Spleen (tissue), 11 donors: Measurements from ENCODE around the gene KRT38. TPM values are rescaled to one million over a fixed set of nuclear protein-coding genes. Genes with fewer than 3 reads are reported as not detected.
"Not testable (repeated sequence)": the region's sequence is repeated elsewhere in the genome, so short reads cannot be mapped to it uniquely, and the experiment has no call there.

Experiments
- DNase-seq: peaks from one replicate; pipeline ENCODE4 v3.0.0-alpha.2; 2020
- H3K27ac ChIP-seq, 8 donors: fragments of 200-600 bp; sonication (generic) in 7 of 8; 1 replicate in 4 of 8; 2 replicates in 4 of 8; pipeline versions ENCODE4 v1.5.0 to v1.8.0; 2016 to 2021; ENCODE audit warnings: inconsistent platforms in 4 of 8, mild to moderate bottlenecking in 4 of 8, moderate library complexity in 1 of 8
- H3K27me3 ChIP-seq, 7 donors: fragments of 200-600 bp; sonication (generic) in 6 of 7; replicated peaks in 1 of 7; 1 replicate in 4 of 7; 2 replicates in 3 of 7; pipeline versions ENCODE4 v1.5.0 to v1.8.0; 2016 to 2021; ENCODE audit warnings: inconsistent platforms in 3 of 7, mild to moderate bottlenecking in 1 of 7
- H3K36me3 ChIP-seq, 6 donors: fragments of 200-600 bp; sonication (generic) in 5 of 6; 1 replicate in 4 of 6; 2 replicates in 2 of 6; pipeline versions ENCODE4 v1.5.0 to v1.8.0; 2016 to 2021; ENCODE audit warnings: inconsistent platforms in 2 of 6
- H3K4me1 ChIP-seq, 6 donors: fragments of 200-600 bp; sonication (generic) in 5 of 6; 1 replicate in 3 of 6; 2 replicates in 3 of 6; pipeline versions ENCODE4 v1.5.0 to v1.8.0; 2016 to 2021; ENCODE audit warnings: inconsistent platforms in 3 of 6
- H3K4me3 ChIP-seq, 8 donors: fragments of 200-600 bp; sonication (generic) in 7 of 8; 1 replicate in 4 of 8; 2 replicates in 4 of 8; pipeline versions ENCODE4 v1.5.0 to v1.8.0; 2016 to 2021; ENCODE audit warnings: inconsistent platforms in 4 of 8, mild to moderate bottlenecking in 4 of 8, moderate library complexity in 2 of 8
- H3K9me3 ChIP-seq, 8 donors: fragments of 200-600 bp; sonication (generic) in 7 of 8; 1 replicate in 4 of 8; 2 replicates in 4 of 8; pipeline versions ENCODE4 v1.5.0 to v1.8.0; 2016 to 2021; ENCODE audit warnings: inconsistent platforms in 4 of 8
- POLR2A ChIP-seq, 3 donors: fragments of 450-650 bp; IDR thresholded peaks; one replicate each; pipeline ENCODE4 v1.5.1; 2017; ENCODE audit warnings: antibody characterized with exemption in 3 of 3, mild to moderate bottlenecking in 1 of 3
- POLR2AphosphoS5 ChIP-seq, 3 donors: sonication (generic); formaldehyde crosslinking; IDR thresholded peaks; one replicate each; pipeline ENCODE4 v1.5.1; 2017; ENCODE audit warnings: antibody characterized with exemption in 3 of 3
- WGBS, 5 donors: extraction: QIAGEN DNeasy Blood & Tissue Kit in 3 of 5; methylation state at CpG; one replicate each; pipeline versions ENCODE4 v1.1.5 to v1.1.7; 2013 to 2018; 5-methylcytosine and 5-hydroxymethylcytosine counted together
- intact Hi-C: fragments of 100-400 bp; cut with DNase I; formaldehyde crosslinking; loops from one replicate; pipeline ENCODE4 v1.15.0; 2023; ENCODE audit warnings: low total_unique reads
- polyA plus RNA-seq, 3 donors: library from polyadenylated mRNA; stranded (reverse); fragments of 200-250 nt; gene quantifications; one replicate each; pipeline ENCODE4 v1.2.1, GENCODE V29; 2013
- total RNA-seq, 7 donors: library from RNA; depleted of rRNA in 3 of 7; stranded (reverse); fragments of >200 nt in 3 of 7; fragmentation: NEBNext Ultra II Directional in 4 of 7; extraction: Animal tissue kit (Norgen Biotek cat#: 25700) in 4 of 7; gene quantifications; one replicate each; pipeline versions ENCODE4 v1.1.0 to v1.2.1, GENCODE V29; 2016 to 2021
- TF ChIP-seq, protein P1 (sequence below), 11 experiments: fragments of 200-600 bp in 7 of 11; fragments of 450-650 bp in 4 of 11; sonication (generic) in 4 of 11; IDR thresholded peaks in 8 of 11; conservative IDR thresholded peaks in 3 of 11; 1 replicate in 7 of 11; 2 replicates in 4 of 11; pipeline versions ENCODE4 v1.4.0 to v1.8.0; 2016 to 2021; ENCODE audit warnings: antibody characterized with exemption in 11 of 11, inconsistent platforms in 4 of 11, mild to moderate bottlenecking in 1 of 11
- donor health status: healthy with polysubstance abuse.
- donor health status: DM: no; HTN: no; CAD: no; lungs with moderate emphysema.
- donor health status: DM: no; HTN: no; CAD: no.
- donor health status: Bipolar disorder and iron deficiency.
- donor health status: healthy.
- donor health status: DM: no; HTN: no; CAD: no.
- donor health status: DM: yes; HTN: yes; CAD: no.

Gene KRT38
- total and polyA plus RNA-seq, 10 donors: 0.26 to 0.39 TPM; not detected in 8

DNA sequence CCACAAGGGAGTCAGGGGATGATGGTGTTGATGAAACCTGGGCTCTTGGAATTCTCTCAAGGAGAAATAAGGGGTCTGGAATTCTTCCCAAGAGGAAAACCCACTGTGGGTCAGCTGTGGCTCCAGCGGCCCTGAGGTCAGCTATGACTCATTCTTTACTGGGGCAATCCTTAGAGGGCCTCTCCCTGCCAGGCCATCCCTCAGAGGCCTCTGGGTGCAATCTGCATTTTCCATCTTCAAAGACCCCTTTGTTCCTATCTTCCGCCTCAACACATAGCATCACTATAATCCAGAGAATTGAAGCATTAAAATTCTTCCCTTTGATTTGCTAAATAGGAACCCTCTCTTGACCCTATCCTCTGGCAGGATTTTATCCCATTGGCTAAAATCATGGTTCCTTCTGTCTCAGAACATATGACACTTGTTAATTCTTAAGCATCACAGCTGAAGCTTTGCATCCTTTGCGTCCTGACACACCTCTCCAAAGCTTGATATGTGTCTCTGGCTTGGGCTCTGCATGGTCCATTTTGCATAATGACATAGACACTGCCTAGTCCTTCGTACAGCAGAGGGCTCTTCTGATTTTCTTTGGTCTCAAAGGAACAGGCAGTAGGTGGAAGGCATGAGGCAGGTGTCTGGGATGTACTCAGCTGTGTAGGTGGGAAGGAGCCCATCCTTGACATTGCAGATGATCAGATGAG, 12.0 kb downstream of the KRT38 start:
- H3K27ac ChIP-seq: no peak overlapping the region
- H3K4me3 ChIP-seq: no peak overlapping the region
- intact Hi-C loops: no loop called here
- no peak for DNase-seq
- no peaks in the 10 kb centered on the region for H3K9me3 ChIP-seq
- H3K4me1 ChIP-seq: peaks cover 0 to 2% (median 0%) of the 10 kb centered on the region in 6 donors
- H3K36me3 ChIP-seq: no peaks in the 10 kb centered on the region
- TF ChIP-seq POLR2A (IDR thresholded peaks at IDR 0.05) (no peak), POLR2AphosphoS5 (IDR thresholded peaks at IDR 0.05) (no peak)
- TF ChIP-seq, protein P1, sequence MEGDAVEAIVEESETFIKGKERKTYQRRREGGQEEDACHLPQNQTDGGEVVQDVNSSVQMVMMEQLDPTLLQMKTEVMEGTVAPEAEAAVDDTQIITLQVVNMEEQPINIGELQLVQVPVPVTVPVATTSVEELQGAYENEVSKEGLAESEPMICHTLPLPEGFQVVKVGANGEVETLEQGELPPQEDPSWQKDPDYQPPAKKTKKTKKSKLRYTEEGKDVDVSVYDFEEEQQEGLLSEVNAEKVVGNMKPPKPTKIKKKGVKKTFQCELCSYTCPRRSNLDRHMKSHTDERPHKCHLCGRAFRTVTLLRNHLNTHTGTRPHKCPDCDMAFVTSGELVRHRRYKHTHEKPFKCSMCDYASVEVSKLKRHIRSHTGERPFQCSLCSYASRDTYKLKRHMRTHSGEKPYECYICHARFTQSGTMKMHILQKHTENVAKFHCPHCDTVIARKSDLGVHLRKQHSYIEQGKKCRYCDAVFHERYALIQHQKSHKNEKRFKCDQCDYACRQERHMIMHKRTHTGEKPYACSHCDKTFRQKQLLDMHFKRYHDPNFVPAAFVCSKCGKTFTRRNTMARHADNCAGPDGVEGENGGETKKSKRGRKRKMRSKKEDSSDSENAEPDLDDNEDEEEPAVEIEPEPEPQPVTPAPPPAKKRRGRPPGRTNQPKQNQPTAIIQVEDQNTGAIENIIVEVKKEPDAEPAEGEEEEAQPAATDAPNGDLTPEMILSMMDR (IDR thresholded peaks at IDR 0.05 in 8 of 11, conservative IDR thresholded peaks at IDR 0.05 in 3 of 11): no peak
- peaks cover 0 to 17% (median 0%) of the 10 kb centered on the region in 7 donors for H3K27me3 ChIP-seq
- 57 to 78% (median 71%) methylated on average over 4 of the region's 4 CpGs for WGBS, 5 donors

DNA sequence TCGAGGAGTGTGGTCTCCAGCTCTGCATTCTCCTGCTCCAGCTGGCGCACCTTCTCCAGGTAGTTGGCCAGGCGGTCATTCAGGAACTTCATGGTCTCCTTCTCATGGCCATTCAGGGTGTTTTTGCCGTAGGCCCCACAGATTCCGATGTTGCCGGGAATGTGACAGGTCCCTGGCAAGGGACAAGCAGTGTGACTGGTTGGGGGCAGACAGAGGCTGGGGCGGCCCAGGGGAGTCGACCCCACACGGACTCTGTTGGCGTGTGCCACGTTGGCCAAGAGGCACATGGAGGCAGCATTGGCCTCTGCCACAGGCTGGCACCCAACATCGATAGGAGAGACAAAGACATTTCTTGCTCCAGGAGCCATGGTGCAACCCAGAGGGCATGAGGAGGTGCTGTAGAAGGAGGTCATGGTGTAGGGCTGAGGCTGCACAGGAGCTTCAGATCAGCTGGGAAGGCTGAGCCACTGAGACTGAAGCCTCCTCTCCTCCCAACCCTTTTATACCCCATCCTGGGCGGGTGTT, 16.6 kb downstream of the KRT38 start, which contains the start of gene KRT37:
KRT37 (minus strand) TSS at position 475 of the 525 bp plus-strand sequence; CDS start at position 413, 62 bp downstream.
- TF ChIP-seq POLR2AphosphoS5 (IDR thresholded peaks at IDR 0.05) (no peak), POLR2A (IDR thresholded peaks at IDR 0.05) (no peak)
- TF ChIP-seq, protein P1 (IDR thresholded peaks at IDR 0.05 in 8 of 11, conservative IDR thresholded peaks at IDR 0.05 in 3 of 11): no peak
- H3K9me3 ChIP-seq: no peaks in the 10 kb centered on the region
- H3K36me3 ChIP-seq: no peaks in the 10 kb centered on the region
- H3K27me3 ChIP-seq: no peaks in the 10 kb centered on the region
- 89 to 95% (median 93%) methylated on average over 11 to 13 of the region's 13 CpGs for WGBS, 5 donors
- H3K27ac ChIP-seq: no peak within 1 kb of the TSS
- no peaks in the 10 kb centered on the region for H3K4me1 ChIP-seq
- H3K4me3 ChIP-seq: no peak within 1 kb of the TSS
- no peak for DNase-seq
- intact Hi-C loops: no loop called here

DNA sequence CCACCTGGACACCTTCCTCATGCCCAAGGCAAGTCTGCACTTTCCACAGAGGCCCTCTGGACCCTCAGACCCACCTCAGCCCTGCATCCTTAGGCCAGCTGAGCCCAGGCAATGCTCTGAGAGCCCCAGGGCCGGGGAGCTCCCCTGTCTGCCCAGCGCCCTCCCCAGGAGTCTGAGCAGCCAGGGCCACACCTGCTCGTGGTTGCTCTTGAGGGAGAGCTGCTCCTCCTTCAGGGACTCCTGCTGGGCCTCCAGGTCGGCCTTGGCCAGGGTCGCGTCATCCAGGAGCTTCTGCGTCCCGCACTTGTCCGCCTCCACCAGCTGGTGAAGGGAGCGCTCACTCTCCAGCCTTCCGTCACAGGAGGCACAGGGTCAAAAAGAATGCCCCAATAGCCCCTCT, 18.2 kb downstream of the KRT38 start:
- DNase-seq, H3K27me3 ChIP-seq, H3K4me1 ChIP-seq, H3K9me3 ChIP-seq, H3K36me3 ChIP-seq, H3K4me3 ChIP-seq, intact Hi-C loops, H3K27ac ChIP-seq: not testable (repeated sequence)
- WGBS, 5 donors: 76 to 89% (median 86%) methylated on average over 9 to 11 of the region's 11 CpGs

DNA sequence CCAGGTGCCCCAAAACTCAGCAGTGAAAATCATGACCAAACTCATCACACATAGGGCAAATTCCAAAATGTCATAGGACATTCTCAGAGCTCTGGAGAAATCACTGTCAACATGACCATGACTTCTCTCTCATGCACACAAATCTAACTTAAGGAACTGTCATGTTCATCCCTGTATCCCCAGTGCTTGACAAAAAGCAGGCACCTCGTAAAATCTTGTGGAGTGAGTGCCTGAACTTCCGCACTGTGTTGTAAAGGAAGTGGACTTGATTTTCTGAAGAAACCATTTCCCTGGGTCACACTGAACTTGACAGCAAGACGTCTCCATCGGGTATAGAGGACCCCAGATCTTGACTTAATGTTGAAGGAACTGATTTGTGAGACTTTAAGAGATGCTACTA, 19.2 kb downstream of the KRT38 start:
- intact Hi-C loops: no loop called here
- 55 to 64% (median 64%) methylated on average over 4 of the region's 4 CpGs for WGBS, 5 donors

More for the DNA sequence above, 19.2 kb downstream of the KRT38 start:
- TF ChIP-seq, protein P1 (IDR thresholded peaks at IDR 0.05 in 8 of 11, conservative IDR thresholded peaks at IDR 0.05 in 3 of 11): no peak
- TF ChIP-seq POLR2AphosphoS5 (IDR thresholded peaks at IDR 0.05) (no peak), POLR2A (IDR thresholded peaks at IDR 0.05) (no peak)
- DNase-seq: no peak
- Histone ChIP-seq H3K27ac (no peak overlapping the region), H3K4me1 (peaks cover 0 to 5% (median 0%) of the 10 kb centered on the region in 6 donors), H3K27me3 (no peaks in the 10 kb centered on the region), H3K9me3 (no peaks in the 10 kb centered on the region), H3K4me3 (no peak overlapping the region), H3K36me3 (no peaks in the 10 kb centered on the region)
